ENCODE data around the gene DPY19L1.
A peak's percentile ranks its signal among the peaks of the same experiment; 100 is the strongest.
"Not testable (repeated sequence)": the region's sequence is repeated elsewhere in the genome, so short reads cannot be mapped to it uniquely, and the experiment has no call there.

The DPY19L1 gene

GRCh38 chr7:35015346-35015859 is 21.9 kb downstream of the DPY19L1 start:
- Mint-ChIP-seq H3K4me1 (no peaks in the 10 kb centered on the region), H3K4me3 (no peak overlapping the region), H3K36me3 (ENCODE audit: low read depth) (peaks cover 28% of the 10 kb centered on the region), H3K27ac (no peak overlapping the region), H3K27me3 (ENCODE audit: low read depth) (no peaks in the 10 kb centered on the region), H3K9me3 (no peaks in the 10 kb centered on the region)
- TF ChIP-seq CTCF (IDR thresholded peaks at IDR 0.05; ENCODE audit: unreplicated experiment in 3 of 3): no peak

- no peak overlapping the region for H3K27ac Mint-ChIP-seq
Measured at GRCh38 chr7:35012160-35012559, 25.1 kb downstream of the DPY19L1 start.

GRCh38 chr7:35011085-35011484 is 26.2 kb downstream of the DPY19L1 start:
- no peaks in the 10 kb centered on the region for H3K9me3 Mint-ChIP-seq
- H3K27me3 Mint-ChIP-seq (ENCODE audit: low read depth): no peaks in the 10 kb centered on the region
- H3K27ac Mint-ChIP-seq: no peak overlapping the region
- TF ChIP-seq CTCF (IDR thresholded peaks at IDR 0.05; ENCODE audit: unreplicated experiment in 3 of 3): no peak
- peaks cover 26% of the 10 kb centered on the region for H3K36me3 Mint-ChIP-seq (ENCODE audit: low read depth)
- no peaks in the 10 kb centered on the region for H3K4me1 Mint-ChIP-seq
- no peak overlapping the region for H3K4me3 Mint-ChIP-seq

More at GRCh38 chr7:35012160-35012559, 25.1 kb downstream of the DPY19L1 start:
- no peak overlapping the region for H3K4me3 Mint-ChIP-seq
- no peaks in the 10 kb centered on the region for H3K9me3 Mint-ChIP-seq
- H3K36me3 Mint-ChIP-seq (ENCODE audit: low read depth): peaks cover 33% of the 10 kb centered on the region
- TF ChIP-seq CTCF (IDR thresholded peaks at IDR 0.05; ENCODE audit: unreplicated experiment in 3 of 3): no peak
- no peaks in the 10 kb centered on the region for H3K4me1 Mint-ChIP-seq
- H3K27me3 Mint-ChIP-seq (ENCODE audit: low read depth): no peaks in the 10 kb centered on the region

GRCh38 chr7:35007768-35008167 is 29.5 kb downstream of the DPY19L1 start:
- no peaks in the 10 kb centered on the region for H3K27me3 Mint-ChIP-seq (ENCODE audit: low read depth)
- H3K36me3 Mint-ChIP-seq (ENCODE audit: low read depth): peaks cover 20% of the 10 kb centered on the region
- no peak overlapping the region for H3K27ac Mint-ChIP-seq
- no peaks in the 10 kb centered on the region for H3K9me3 Mint-ChIP-seq
- peaks cover 4% of the 10 kb centered on the region for H3K4me1 Mint-ChIP-seq
- no peak for TF ChIP-seq CTCF (IDR thresholded peaks at IDR 0.05; ENCODE audit: unreplicated experiment in 3 of 3)
- no peak overlapping the region for H3K4me3 Mint-ChIP-seq

GRCh38 chr7:35004531-35005095 is 32.7 kb downstream of the DPY19L1 start:
- Mint-ChIP-seq H3K4me3 (no peak overlapping the region), H3K4me1 (peaks cover 4% of the 10 kb centered on the region), H3K36me3 (ENCODE audit: low read depth) (peaks cover 12% of the 10 kb centered on the region), H3K27me3 (ENCODE audit: low read depth) (no peaks in the 10 kb centered on the region), H3K9me3 (no peaks in the 10 kb centered on the region), H3K27ac (no peak overlapping the region)
- no peak for TF ChIP-seq CTCF (IDR thresholded peaks at IDR 0.05; ENCODE audit: unreplicated experiment in 3 of 3)

GRCh38 chr7:35003679-35004303 is 33.5 kb downstream of the DPY19L1 start:
- Mint-ChIP-seq H3K36me3 (ENCODE audit: low read depth) (peaks cover 15% of the 10 kb centered on the region), H3K4me3 (no peak overlapping the region), H3K4me1 (peaks cover 4% of the 10 kb centered on the region), H3K27ac (peak overlapping the region in 2 of 3 experiments; percentile 33 to 49), H3K9me3 (no peaks in the 10 kb centered on the region), H3K27me3 (ENCODE audit: low read depth) (no peaks in the 10 kb centered on the region)
- no peak for TF ChIP-seq CTCF (IDR thresholded peaks at IDR 0.05; ENCODE audit: unreplicated experiment in 3 of 3)

GRCh38 chr7:35003177-35003650 is 34.1 kb downstream of the DPY19L1 start:
- H3K9me3 Mint-ChIP-seq; H3K4me1 Mint-ChIP-seq; H3K4me3 Mint-ChIP-seq; H3K27me3 Mint-ChIP-seq (ENCODE audit: low read depth): not testable (repeated sequence)
- Mint-ChIP-seq H3K27ac (peak overlapping the region in 1 of 3 experiments; percentile 33), H3K36me3 (ENCODE audit: low read depth) (peaks cover 14% of the 10 kb centered on the region)

GRCh38 chr7:34998335-34998734 is 39.0 kb downstream of the DPY19L1 start:
- not testable (repeated sequence) for H3K9me3 Mint-ChIP-seq; H3K27me3 Mint-ChIP-seq (ENCODE audit: low read depth); H3K4me3 Mint-ChIP-seq; H3K4me1 Mint-ChIP-seq; H3K27ac Mint-ChIP-seq
- H3K36me3 Mint-ChIP-seq (ENCODE audit: low read depth): peaks cover 17% of the 10 kb centered on the region

Data from nephron (organoid).